Spleen (tissue), 11 donors: ENCODE measurements around the gene FDX2. TPM values are rescaled to one million over a fixed set of nuclear protein-coding genes. Genes with fewer than 3 reads are reported as not detected.

ENCODE experiments used
- DNase-seq: peaks from one replicate; pipeline ENCODE4 v3.0.0-alpha.2; 2020
- H3K27ac ChIP-seq, 8 donors: fragments of 200-600 bp; sonication (generic) in 7 of 8; 1 replicate in 4 of 8; 2 replicates in 4 of 8; pipeline versions ENCODE4 v1.5.0 to v1.8.0; 2016 to 2021; ENCODE audit warnings: inconsistent platforms in 4 of 8, mild to moderate bottlenecking in 4 of 8, moderate library complexity in 1 of 8
- H3K27me3 ChIP-seq, 7 donors: fragments of 200-600 bp; sonication (generic) in 6 of 7; replicated peaks in 1 of 7; 1 replicate in 4 of 7; 2 replicates in 3 of 7; pipeline versions ENCODE4 v1.5.0 to v1.8.0; 2016 to 2021; ENCODE audit warnings: inconsistent platforms in 3 of 7, mild to moderate bottlenecking in 1 of 7
- H3K36me3 ChIP-seq, 6 donors: fragments of 200-600 bp; sonication (generic) in 5 of 6; 1 replicate in 4 of 6; 2 replicates in 2 of 6; pipeline versions ENCODE4 v1.5.0 to v1.8.0; 2016 to 2021; ENCODE audit warnings: inconsistent platforms in 2 of 6
- H3K4me1 ChIP-seq, 6 donors: fragments of 200-600 bp; sonication (generic) in 5 of 6; 1 replicate in 3 of 6; 2 replicates in 3 of 6; pipeline versions ENCODE4 v1.5.0 to v1.8.0; 2016 to 2021; ENCODE audit warnings: inconsistent platforms in 3 of 6
- H3K4me3 ChIP-seq, 8 donors: fragments of 200-600 bp; sonication (generic) in 7 of 8; 1 replicate in 4 of 8; 2 replicates in 4 of 8; pipeline versions ENCODE4 v1.5.0 to v1.8.0; 2016 to 2021; ENCODE audit warnings: inconsistent platforms in 4 of 8, mild to moderate bottlenecking in 4 of 8, moderate library complexity in 2 of 8
- H3K9me3 ChIP-seq, 8 donors: fragments of 200-600 bp; sonication (generic) in 7 of 8; 1 replicate in 4 of 8; 2 replicates in 4 of 8; pipeline versions ENCODE4 v1.5.0 to v1.8.0; 2016 to 2021; ENCODE audit warnings: inconsistent platforms in 4 of 8
- POLR2A ChIP-seq, 3 donors: fragments of 450-650 bp; IDR thresholded peaks; one replicate each; pipeline ENCODE4 v1.5.1; 2017; ENCODE audit warnings: antibody characterized with exemption in 3 of 3, mild to moderate bottlenecking in 1 of 3
- POLR2AphosphoS5 ChIP-seq, 3 donors: sonication (generic); formaldehyde crosslinking; IDR thresholded peaks; one replicate each; pipeline ENCODE4 v1.5.1; 2017; ENCODE audit warnings: antibody characterized with exemption in 3 of 3
- WGBS, 5 donors: extraction: QIAGEN DNeasy Blood & Tissue Kit in 3 of 5; methylation state at CpG; one replicate each; pipeline versions ENCODE4 v1.1.5 to v1.1.7; 2013 to 2018; 5-methylcytosine and 5-hydroxymethylcytosine counted together
- intact Hi-C: fragments of 100-400 bp; cut with DNase I; formaldehyde crosslinking; loops from one replicate; pipeline ENCODE4 v1.15.0; 2023; ENCODE audit warnings: low total_unique reads
- polyA plus RNA-seq, 3 donors: library from polyadenylated mRNA; stranded (reverse); fragments of 200-250 nt; gene quantifications; one replicate each; pipeline ENCODE4 v1.2.1, GENCODE V29; 2013
- total RNA-seq, 7 donors: library from RNA; depleted of rRNA in 3 of 7; stranded (reverse); fragments of >200 nt in 3 of 7; fragmentation: NEBNext Ultra II Directional in 4 of 7; extraction: Animal tissue kit (Norgen Biotek cat#: 25700) in 4 of 7; gene quantifications; one replicate each; pipeline versions ENCODE4 v1.1.0 to v1.2.1, GENCODE V29; 2016 to 2021
- TF ChIP-seq, protein P1 (sequence below), 11 experiments: fragments of 200-600 bp in 7 of 11; fragments of 450-650 bp in 4 of 11; sonication (generic) in 4 of 11; IDR thresholded peaks in 8 of 11; conservative IDR thresholded peaks in 3 of 11; 1 replicate in 7 of 11; 2 replicates in 4 of 11; pipeline versions ENCODE4 v1.4.0 to v1.8.0; 2016 to 2021; ENCODE audit warnings: antibody characterized with exemption in 11 of 11, inconsistent platforms in 4 of 11, mild to moderate bottlenecking in 1 of 11
- donor health status: healthy with polysubstance abuse.
- donor health status: DM: no; HTN: no; CAD: no; lungs with moderate emphysema.
- donor health status: DM: no; HTN: no; CAD: no.
- donor health status: Bipolar disorder and iron deficiency.
- donor health status: healthy.
- donor health status: DM: no; HTN: no; CAD: no.
- donor health status: DM: yes; HTN: yes; CAD: no.

Gene FDX2
- total and polyA plus RNA-seq, 10 donors, result 9.1 to 28.1 (median 14.2) TPM

DNA sequence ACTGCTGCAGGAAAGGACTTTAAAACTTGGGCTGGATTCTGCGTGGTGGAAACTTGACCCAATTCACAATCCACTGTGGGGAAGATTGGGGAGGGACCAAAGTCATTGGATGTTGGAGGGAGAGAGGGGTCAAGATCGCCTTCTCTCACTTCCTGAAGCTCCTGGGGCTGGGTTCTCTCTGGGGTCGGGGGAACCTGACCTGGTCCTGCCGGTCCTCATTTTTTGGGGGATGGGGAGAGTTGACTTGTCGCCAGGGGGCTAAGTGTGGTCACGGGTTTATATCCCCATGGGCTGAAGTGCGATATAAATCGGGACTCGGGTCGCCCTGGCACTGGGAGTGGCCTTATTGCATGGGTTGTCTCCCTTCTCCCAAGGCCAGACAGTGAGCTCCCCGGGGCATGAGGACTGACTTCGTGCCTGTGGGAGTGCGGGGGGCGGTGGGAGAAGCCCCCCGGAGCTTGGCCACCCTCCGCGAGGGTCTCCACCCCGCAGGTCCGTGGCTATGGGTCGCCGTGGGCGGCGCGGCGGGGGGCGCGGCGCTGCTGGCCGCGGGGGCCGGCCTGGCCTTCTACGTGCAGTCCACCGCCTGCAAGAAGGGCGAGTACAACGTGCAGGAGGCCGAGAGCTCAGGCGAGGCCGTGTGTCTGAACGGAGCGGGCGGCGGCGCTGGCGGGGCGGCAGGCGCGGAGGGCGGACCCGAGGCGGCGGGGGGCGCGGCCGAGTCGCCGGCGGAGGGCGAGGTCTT lies 19.8 kb downstream of the FDX2 start:
- no peak for DNase-seq
- H3K27me3 ChIP-seq, result peaks cover 13 to 79% (median 60%) of the 10 kb centered on the region in 7 donors
- peak overlapping the region in 3 of 8 donors; percentile 10 to 45 (median 45) for H3K27ac ChIP-seq
- intact Hi-C loops, result no loop called here
- H3K4me3 ChIP-seq, result peak overlapping the region; percentile 23 to 69 (median 35)
- WGBS, 5 donors, result 5 to 21% (median 13%) methylated on average over 49 to 58 of the region's 58 CpGs
- no peaks in the 10 kb centered on the region for H3K9me3 ChIP-seq
- peaks cover 28 to 72% (median 57%) of the 10 kb centered on the region in 6 donors for H3K4me1 ChIP-seq
- H3K36me3 ChIP-seq, result no peaks in the 10 kb centered on the region
- TF ChIP-seq POLR2AphosphoS5 (IDR thresholded peaks at IDR 0.05), result no peak
- no peak for TF ChIP-seq POLR2A (IDR thresholded peaks at IDR 0.05)
- TF ChIP-seq, protein P1, sequence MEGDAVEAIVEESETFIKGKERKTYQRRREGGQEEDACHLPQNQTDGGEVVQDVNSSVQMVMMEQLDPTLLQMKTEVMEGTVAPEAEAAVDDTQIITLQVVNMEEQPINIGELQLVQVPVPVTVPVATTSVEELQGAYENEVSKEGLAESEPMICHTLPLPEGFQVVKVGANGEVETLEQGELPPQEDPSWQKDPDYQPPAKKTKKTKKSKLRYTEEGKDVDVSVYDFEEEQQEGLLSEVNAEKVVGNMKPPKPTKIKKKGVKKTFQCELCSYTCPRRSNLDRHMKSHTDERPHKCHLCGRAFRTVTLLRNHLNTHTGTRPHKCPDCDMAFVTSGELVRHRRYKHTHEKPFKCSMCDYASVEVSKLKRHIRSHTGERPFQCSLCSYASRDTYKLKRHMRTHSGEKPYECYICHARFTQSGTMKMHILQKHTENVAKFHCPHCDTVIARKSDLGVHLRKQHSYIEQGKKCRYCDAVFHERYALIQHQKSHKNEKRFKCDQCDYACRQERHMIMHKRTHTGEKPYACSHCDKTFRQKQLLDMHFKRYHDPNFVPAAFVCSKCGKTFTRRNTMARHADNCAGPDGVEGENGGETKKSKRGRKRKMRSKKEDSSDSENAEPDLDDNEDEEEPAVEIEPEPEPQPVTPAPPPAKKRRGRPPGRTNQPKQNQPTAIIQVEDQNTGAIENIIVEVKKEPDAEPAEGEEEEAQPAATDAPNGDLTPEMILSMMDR (IDR thresholded peaks at IDR 0.05 in 8 of 11, conservative IDR thresholded peaks at IDR 0.05 in 3 of 11), result no peak

DNA sequence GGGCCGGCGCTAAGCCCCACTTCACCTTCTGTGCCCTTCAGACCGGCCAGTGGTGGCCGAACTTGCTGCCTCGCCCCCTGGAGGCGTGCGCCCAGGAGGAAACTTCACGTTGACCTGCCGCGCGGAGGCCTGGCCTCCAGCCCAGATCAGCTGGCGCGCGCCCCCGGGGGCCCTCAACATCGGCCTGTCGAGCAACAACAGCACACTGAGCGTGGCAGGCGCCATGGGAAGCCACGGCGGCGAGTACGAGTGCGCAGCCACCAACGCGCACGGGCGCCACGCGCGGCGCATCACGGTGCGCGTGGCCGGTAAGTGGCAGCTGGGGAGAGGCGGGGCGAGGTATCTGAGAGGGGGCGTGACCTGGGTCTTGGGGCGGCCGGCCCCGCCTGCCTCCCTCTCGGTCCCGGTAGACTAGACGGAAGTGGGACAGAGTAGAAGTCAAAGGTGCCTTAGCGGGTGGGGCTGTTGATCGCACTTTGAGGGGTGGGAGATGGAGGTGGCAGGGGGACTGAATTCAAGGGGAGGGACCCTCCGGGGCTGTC lies 20.4 kb downstream of the FDX2 start:
- Histone ChIP-seq H3K27ac (peak overlapping the region in 3 of 8 donors; percentile 10 to 45 (median 45)), H3K36me3 (no peaks in the 10 kb centered on the region), H3K4me3 (peak overlapping the region; percentile 23 to 69 (median 35)), H3K27me3 (peaks cover 17 to 85% (median 66%) of the 10 kb centered on the region in 7 donors), H3K9me3 (no peaks in the 10 kb centered on the region), H3K4me1 (peaks cover 35 to 76% (median 62%) of the 10 kb centered on the region in 6 donors)
- WGBS, 5 donors, result 1 to 2% (median 2%) methylated on average over 10 to 48 of the region's 48 CpGs
- peak; percentile 92 for DNase-seq
- intact Hi-C loops, result no loop called here
- TF ChIP-seq, protein P1 (IDR thresholded peaks at IDR 0.05 in 8 of 11, conservative IDR thresholded peaks at IDR 0.05 in 3 of 11), result peak in 1 of 11 experiments; percentile 13
- peak; percentile 55 to 78 (median 64) for TF ChIP-seq POLR2AphosphoS5 (IDR thresholded peaks at IDR 0.05)
- peak in 1 of 3 donors; percentile 3 for TF ChIP-seq POLR2A (IDR thresholded peaks at IDR 0.05)

DNA sequence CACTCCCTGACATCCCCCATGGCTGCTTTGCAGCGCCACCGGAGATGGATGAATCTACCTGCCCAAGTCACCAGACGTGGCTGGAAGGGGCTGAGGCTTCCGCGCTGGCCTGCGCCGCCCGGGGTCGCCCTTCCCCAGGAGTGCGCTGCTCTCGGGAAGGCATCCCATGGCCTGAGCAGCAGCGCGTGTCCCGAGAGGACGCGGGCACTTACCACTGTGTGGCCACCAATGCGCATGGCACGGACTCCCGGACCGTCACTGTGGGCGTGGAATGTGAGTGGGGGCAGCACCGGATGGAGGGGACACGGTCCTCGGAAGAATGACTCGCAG lies 21.5 kb downstream of the FDX2 start:
- TF ChIP-seq POLR2AphosphoS5 (IDR thresholded peaks at IDR 0.05) (peak in 1 of 3 donors; percentile 52), POLR2A (IDR thresholded peaks at IDR 0.05) (no peak)
- no peak for DNase-seq
- Histone ChIP-seq H3K27me3 (peaks cover 19 to 95% (median 76%) of the 10 kb centered on the region in 7 donors), H3K36me3 (no peaks in the 10 kb centered on the region), H3K9me3 (no peaks in the 10 kb centered on the region), H3K4me3 (no peak overlapping the region), H3K27ac (no peak overlapping the region), H3K4me1 (peaks cover 45 to 76% (median 64%) of the 10 kb centered on the region in 6 donors)
- intact Hi-C loops, result no loop called here
- 8 to 48% (median 27%) methylated on average over 14 to 25 of the region's 25 CpGs for WGBS, 5 donors

DNA sequence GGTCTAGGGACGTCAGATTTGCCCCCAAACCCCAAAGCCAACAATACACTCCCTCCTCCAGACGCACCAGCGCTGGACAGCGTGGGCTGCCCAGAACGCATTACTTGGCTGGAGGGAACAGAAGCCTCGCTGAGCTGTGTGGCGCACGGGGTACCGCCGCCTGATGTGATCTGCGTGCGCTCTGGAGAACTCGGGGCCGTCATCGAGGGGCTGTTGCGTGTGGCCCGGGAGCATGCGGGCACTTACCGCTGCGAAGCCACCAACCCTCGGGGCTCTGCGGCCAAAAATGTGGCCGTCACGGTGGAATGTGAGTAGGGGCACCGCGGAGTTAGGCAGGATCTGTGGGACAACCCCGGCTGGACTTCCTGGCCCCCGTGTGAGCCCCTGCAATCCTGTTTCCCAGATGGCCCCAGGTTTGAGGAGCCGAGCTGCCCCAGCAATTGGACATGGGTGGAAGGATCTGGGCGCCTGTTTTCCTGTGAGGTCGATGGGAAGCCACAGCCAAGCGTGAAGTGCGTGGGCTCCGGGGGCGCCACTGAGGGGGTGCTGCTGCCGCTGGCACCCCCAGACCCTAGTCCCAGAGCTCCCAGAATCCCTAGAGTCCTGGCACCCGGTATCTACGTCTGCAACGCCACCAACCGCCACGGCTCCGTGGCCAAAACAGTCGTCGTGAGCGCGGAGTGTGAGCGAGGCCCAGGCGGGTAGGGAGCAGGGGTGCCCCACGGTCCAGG lies 22.0 kb downstream of the FDX2 start:
- intact Hi-C loops, result no loop called here
- WGBS, 5 donors, result 16 to 32% (median 29%) methylated on average over 15 to 49 of the region's 49 CpGs

More for the DNA sequence above, 22.0 kb downstream of the FDX2 start:
- no peaks in the 10 kb centered on the region for H3K36me3 ChIP-seq
- H3K27me3 ChIP-seq, result peaks cover 20 to 99% (median 82%) of the 10 kb centered on the region in 7 donors
- H3K4me3 ChIP-seq, result peak overlapping the region in 1 of 8 donors; percentile 70
- H3K9me3 ChIP-seq, result no peaks in the 10 kb centered on the region
- TF ChIP-seq, protein P1 (IDR thresholded peaks at IDR 0.05 in 8 of 11, conservative IDR thresholded peaks at IDR 0.05 in 3 of 11), result no peak
- TF ChIP-seq POLR2AphosphoS5 (IDR thresholded peaks at IDR 0.05) (no peak), POLR2A (IDR thresholded peaks at IDR 0.05) (no peak)
- H3K27ac ChIP-seq, result no peak overlapping the region
- H3K4me1 ChIP-seq, result peaks cover 50 to 80% (median 69%) of the 10 kb centered on the region in 6 donors
- DNase-seq, result no peak
